IPS-NIHi7 (cell line): ENCODE data around the gene ZNF784.
A peak's percentile ranks its signal among the peaks of the same experiment; 100 is the strongest.

Experiments
- DNase-seq: peaks from one replicate; pipeline ENCODE4 v3.0.0; 2012; ENCODE audit warnings: mixed read lengths; ENCODE audit errors: extremely low spot score

Gene ZNF784

GRCh38 chr19:55643003-55643886, 18.9 kb upstream of the ZNF784 start, which contains the start of gene ZNF581:
TSS of gene ZNF581 (plus strand) at chr19:55643649. CDS start at chr19:55644572, 923 bp downstream.
- DNase-seq, result peak; percentile 73

- DNase-seq, result no peak
Measured at GRCh38 chr19:55642153-55643002, 18.0 kb upstream of the ZNF784 start.

- DNase-seq, result no peak
Measured at GRCh38 chr19:55641426-55642152, 17.2 kb upstream of the ZNF784 start.

DNA sequence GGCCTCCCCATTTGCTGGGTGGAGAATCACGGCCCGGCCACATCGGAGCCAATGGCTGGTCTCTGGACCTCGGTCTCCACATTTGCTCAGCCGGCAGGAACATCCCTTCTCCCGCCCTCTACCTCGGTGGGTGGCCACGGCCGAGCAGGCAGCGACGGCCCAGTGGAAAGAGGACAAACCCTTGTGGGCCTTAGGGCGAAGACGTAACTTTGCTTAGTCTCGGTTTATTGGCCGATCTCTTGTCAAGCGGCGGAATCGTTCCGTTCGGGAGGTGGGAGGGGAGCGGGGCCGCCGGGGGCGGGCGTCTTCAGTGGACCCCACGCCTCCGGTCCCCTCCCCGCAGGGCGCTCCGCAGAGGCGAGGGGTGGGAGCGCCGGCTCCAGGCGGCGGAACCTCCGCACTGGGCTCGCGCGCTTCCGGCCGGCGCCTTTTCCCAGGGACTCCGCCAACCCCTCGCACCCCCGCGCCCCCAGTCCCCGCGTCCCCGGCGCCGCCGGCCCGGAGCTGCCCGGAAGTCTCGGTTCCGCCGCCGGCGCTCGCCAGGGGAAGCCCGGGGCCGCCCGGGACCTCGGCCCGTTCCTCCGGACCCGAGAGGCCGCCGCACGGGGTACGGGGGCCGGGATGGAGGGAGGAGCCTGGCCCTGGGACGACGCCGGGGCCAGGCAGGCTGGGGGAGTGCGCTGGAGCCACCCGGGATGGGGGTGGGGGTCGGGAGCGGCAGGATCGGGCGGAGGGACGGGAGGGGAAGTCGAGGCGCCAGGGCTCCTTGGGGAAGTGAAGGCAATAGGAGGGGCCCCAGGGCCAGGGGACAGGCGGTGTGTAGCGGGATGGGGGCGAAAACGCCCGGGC, 16.4 kb upstream of the ZNF784 start, which contains the start of gene ZNF580:
TSS of gene ZNF580 (plus strand) at position 426 of the 849 bp plus-strand sequence. CDS start 1,507 bp downstream, outside the sequence.
- DNase-seq, result peak; percentile 71

DNA sequence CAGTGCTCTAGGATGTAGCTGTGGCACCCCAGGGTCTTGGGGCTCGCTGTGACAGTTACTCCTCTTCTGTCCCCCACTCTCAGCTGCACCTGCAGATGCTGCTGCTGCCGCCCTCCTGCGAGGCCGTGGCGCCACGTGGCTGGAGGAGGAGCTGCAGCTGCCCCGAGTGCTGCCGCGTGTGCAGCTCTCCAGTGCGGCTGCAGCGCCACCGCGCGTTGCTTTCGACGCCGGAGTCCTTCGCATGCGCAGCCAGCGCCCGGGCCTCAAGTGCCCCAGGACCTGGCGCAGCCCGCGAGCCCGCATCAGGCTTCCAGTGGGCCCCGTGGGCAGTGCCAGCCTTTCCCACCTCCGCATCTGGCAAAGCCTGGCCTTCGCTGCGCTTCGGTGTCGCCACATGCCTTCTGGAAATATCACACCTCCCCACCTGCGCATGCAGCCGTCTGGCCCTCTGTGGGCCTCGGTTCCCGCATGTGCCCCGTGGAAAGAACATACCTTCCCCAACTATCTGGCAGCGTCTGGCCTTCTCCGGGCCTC, 15.7 kb upstream of the ZNF784 start:
- DNase-seq, result no peak

DNA sequence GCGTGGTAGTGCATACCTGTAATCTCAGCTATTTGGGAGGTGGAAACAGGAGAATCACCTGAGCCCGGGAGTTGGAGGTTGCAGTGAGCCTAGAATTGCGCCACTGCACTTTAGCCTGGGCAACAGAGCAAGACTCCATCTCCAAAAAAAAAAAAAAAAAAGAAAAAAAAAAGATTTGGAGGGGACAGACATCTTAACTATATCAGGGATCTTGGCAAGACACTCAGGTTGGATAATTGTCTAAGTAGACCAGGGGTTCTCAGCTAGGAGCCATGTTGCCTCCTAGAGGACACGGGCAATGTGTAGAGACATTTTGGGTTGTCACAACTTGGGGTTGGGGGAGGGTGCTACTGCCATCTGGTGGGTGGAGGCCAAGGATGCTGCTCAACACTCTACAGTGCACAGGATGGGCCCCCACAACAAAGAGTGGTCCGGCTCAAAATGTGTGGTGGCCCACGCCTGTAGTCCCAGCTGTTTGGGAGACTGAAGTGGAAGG, 14.5 kb upstream of the ZNF784 start:
- DNase-seq, result no peak

GRCh38 chr19:55637534-55637933, 13.2 kb upstream of the ZNF784 start:
- DNase-seq, result no peak

- DNase-seq, result no peak
Measured at GRCh38 chr19:55636723-55637122, 12.4 kb upstream of the ZNF784 start.

DNA sequence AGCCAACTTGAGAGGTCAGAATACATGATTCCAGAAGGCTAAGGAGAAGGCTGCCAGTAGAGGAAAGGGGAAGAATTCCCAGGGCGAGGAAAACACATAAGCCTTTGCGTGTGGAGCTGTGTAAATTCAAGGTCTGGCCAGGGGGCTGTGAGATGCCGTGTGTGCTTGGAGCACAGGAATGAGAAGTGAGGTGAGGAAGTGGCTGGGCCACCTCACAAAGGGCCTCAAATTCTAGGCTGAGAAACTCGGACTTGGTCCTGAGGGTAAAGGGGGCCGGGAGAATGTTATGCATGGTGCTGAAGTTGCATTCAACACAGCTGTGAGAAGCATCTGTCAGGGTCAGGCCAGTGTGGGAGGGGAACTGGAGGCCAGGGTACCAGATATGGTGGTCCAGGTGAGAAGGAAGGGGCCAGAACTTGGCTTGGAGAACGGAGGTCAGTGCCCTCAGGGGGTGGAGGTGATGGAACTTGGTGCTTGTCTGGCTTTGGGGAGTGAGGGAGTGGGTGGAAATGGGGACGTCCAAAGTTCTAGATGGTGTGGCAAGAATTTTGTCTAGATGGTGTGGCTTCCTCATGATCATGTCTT, 11.6 kb upstream of the ZNF784 start:
- DNase-seq, result no peak

GRCh38 chr19:55635334-55635717, 11.0 kb upstream of the ZNF784 start:
- no peak for DNase-seq

GRCh38 chr19:55633861-55634260, 9.5 kb upstream of the ZNF784 start:
- DNase-seq, result no peak

- DNase-seq, result peak; percentile 52
Measured at GRCh38 chr19:55632463-55632834, 8.1 kb upstream of the ZNF784 start.

DNA sequence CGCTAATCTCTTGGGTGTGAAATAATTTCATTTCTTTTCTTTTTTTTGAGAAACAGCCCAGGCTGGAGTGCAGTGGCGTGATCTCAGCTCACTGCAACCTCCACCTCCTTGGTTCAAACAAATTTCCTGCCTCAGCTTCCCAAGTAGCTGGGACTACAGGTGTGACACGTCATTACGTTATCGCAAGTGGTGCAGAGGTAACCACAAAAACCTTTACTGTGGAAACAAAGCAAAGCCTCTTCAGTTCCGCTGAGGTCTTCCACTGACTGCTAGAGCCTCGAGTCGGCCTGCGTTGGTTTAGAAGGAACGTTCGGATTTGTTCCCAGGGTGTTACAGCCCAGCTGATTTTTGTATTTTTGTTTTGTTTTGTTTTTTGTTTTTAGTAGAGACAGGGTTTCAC, 2.0 kb upstream of the ZNF784 start:
- no peak for DNase-seq

DNA sequence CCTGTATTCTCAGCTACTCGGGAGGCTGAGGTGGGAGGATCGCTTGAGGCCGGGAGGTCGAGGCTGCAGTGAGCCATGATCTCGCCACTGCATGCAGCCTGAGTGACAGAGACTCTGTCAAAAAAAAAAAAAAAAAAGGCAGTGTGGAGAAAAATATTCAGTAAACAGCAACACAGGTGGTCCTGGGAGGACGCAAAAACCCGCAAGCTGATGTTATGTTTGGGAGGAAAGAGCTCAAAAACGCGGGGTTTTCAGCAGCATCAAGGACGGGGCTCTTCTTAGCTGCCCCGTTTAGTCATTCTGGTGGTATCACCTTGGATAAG, 599 bp upstream of the ZNF784 start:
- no peak for DNase-seq

DNA sequence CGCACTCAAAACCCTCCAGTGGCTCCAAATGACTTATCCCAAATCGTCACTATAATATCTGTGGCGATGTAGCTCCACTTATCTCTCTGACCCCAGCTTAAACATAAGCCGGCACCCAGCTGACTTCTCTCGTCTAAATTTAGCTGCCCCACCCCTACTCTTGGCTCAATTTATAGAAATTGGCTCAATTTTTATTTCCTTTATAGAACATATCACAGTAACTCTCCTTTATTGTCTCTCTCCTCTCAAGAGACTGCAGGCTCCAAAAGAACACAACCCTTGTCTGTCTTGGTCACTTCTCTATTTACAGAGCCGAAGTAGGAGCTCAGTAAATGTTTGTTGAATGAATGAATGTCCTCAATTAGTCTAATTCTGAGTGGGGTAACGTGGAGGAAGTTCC, 805 bp downstream of the ZNF784 start:
- no peak for DNase-seq

DNA sequence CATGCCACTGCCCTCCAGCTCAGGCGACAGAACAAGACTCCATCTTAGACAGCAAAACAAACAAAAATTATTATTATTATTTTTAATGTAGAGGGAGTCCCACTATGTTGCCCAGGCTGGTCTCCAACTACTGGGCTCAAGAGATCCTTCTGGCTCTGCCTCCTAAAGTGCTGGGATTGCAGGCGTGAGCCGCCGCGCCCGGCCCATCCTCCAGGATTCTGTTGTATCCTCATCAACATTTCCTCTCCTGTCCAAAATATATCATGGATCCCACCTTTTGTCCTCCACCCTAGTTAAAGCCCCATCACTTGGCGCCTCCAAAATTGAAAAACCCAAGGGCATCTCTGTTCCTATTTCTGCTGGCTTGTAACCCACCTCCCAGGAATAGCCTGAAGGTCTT, 1.2 kb downstream of the ZNF784 start:
- DNase-seq, result no peak

GRCh38 chr19:55622242-55622969, 2.0 kb downstream of the ZNF784 start:
- DNase-seq, result no peak

- no peak for DNase-seq
Measured at GRCh38 chr19:55621673-55622231, 2.6 kb downstream of the ZNF784 start.

GRCh38 chr19:55621205-55621672, 3.1 kb downstream of the ZNF784 start:
- no peak for DNase-seq
